Measurements from ENCODE around the gene DIAPH3. TPM values are rescaled to one million over a fixed set of nuclear protein-coding genes. Genes with fewer than 3 reads are reported as not detected.
A peak's percentile ranks its signal among the peaks of the same experiment; 100 is the strongest.
"Not testable (repeated sequence)": the region's sequence is repeated elsewhere in the genome, so short reads cannot be mapped to it uniquely, and the experiment has no call there.

Gene DIAPH3
- total RNA-seq, 6 experiments from 2014 or later: 18.4 to 38.5 (median 37.5) TPM

DNA sequence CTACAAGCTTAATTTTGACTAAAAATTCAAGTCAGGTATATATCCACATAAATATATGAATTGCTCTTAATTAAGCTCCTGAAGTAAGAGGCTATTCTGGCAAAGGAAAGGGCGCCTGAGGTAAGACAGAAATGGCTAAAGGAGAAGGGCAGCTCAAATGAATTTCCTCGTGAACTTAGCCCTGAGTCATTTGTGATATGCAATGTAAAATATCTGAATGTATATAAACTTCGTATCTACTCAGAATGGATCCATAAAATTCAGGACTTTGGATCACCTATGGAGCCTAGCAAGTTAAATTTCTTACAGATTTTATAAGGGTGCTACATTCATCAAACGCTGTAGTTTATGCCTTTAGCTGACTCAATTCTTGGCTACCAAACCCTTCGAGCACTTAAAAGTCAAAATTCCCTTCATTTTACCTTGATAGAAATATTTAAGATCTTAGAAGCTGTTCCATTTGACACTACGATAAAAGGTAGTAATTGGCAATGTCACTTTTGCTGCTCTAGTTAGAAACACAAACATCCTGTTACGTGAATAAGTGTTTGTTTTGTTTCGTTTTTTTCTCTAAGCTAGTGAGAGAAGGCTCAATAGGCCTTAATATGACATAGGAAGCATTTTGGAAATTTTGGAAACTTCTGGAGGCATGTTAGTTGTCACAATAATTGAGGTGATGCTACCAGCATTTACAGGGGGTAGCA is 69.2 kb downstream of the DIAPH3 start:
- Mint-ChIP-seq H3K27me3 (ENCODE audit: insufficient read depth) (no peaks in the 10 kb centered on the region), H3K27ac (no peak overlapping the region), H3K4me3 (no peak overlapping the region)

DNA sequence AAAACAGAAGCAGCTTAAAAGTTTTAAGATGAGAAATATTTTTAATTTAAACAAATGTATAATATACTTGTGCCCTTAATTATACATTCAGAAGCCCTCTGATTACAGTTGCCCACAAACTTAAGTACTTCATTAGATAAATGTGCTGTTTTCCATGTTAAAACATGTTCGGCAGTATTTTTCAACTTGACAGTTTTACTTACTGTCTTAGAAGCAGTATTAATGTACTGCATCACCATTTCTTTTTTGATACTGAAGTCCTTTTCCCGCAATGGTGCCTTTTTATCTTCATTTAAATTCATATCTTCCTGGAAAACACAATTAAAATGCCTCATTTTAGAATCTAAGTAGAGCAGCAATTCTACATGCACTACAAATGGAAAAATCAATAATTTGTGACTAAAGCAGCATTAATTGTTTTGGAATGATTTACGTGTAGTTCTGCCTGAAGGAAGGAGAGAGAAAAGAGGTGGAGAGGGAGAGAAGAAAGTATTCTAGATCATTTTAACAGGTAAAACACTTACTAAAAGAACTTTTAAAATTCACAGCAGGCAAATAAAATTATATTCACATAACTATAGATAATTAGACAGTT is 70.2 kb downstream of the DIAPH3 start:
- Mint-ChIP-seq H3K4me1 (ENCODE audit: low read depth) (peaks cover 27% of the 10 kb centered on the region), H3K9me3 (no peaks in the 10 kb centered on the region), H3K27me3 (ENCODE audit: insufficient read depth) (no peaks in the 10 kb centered on the region), H3K27ac (no peak overlapping the region), H3K4me3 (no peak overlapping the region), H3K36me3 (ENCODE audit: low read depth) (peaks cover 8% of the 10 kb centered on the region; the same call in 1 of the 2 replicates)
- no peak for DNase-seq
- TF ChIP-seq, protein P1, sequence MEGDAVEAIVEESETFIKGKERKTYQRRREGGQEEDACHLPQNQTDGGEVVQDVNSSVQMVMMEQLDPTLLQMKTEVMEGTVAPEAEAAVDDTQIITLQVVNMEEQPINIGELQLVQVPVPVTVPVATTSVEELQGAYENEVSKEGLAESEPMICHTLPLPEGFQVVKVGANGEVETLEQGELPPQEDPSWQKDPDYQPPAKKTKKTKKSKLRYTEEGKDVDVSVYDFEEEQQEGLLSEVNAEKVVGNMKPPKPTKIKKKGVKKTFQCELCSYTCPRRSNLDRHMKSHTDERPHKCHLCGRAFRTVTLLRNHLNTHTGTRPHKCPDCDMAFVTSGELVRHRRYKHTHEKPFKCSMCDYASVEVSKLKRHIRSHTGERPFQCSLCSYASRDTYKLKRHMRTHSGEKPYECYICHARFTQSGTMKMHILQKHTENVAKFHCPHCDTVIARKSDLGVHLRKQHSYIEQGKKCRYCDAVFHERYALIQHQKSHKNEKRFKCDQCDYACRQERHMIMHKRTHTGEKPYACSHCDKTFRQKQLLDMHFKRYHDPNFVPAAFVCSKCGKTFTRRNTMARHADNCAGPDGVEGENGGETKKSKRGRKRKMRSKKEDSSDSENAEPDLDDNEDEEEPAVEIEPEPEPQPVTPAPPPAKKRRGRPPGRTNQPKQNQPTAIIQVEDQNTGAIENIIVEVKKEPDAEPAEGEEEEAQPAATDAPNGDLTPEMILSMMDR (IDR thresholded peaks at IDR 0.05): no peak

More for the DNA sequence above, 69.2 kb downstream of the DIAPH3 start:
- no peaks in the 10 kb centered on the region for H3K9me3 Mint-ChIP-seq
- TF ChIP-seq, protein P1 (IDR thresholded peaks at IDR 0.05): no peak
- DNase-seq: no peak
- H3K4me1 Mint-ChIP-seq (ENCODE audit: low read depth): peaks cover 31% of the 10 kb centered on the region
- peaks cover 4% of the 10 kb centered on the region; the same call in 1 of the 2 replicates for H3K36me3 Mint-ChIP-seq (ENCODE audit: low read depth)

DNA sequence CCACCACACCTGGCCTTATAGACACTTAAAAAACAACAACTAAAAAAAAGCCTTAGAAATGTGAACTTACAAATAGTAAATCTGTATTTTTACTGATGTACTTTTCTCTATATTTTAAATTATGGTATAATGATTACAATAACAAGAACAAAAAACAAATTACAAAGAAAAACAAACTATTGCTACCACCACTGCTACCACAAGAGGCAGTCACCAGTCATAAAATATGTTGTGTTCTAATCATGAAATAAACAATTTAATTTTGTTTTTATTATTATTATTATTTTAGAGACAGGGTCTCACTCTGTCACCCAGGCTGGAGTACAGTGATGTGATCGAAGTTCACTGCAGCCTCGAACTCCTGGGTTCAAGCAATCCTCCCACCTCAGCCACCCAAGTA is 72.2 kb downstream of the DIAPH3 start:
- H3K27ac Mint-ChIP-seq: peak overlapping the region; percentile 36; the same call in 1 of the 2 replicates
- no peak for DNase-seq
- no peak overlapping the region for H3K4me3 Mint-ChIP-seq
- peaks cover 11% of the 10 kb centered on the region; the same call in 1 of the 2 replicates for H3K36me3 Mint-ChIP-seq (ENCODE audit: low read depth)
- H3K27me3 Mint-ChIP-seq (ENCODE audit: insufficient read depth): no peaks in the 10 kb centered on the region
- H3K4me1 Mint-ChIP-seq (ENCODE audit: low read depth): peaks cover 20% of the 10 kb centered on the region
- TF ChIP-seq, protein P1 (IDR thresholded peaks at IDR 0.05): peak; percentile 60
- H3K9me3 Mint-ChIP-seq: no peaks in the 10 kb centered on the region

DNA sequence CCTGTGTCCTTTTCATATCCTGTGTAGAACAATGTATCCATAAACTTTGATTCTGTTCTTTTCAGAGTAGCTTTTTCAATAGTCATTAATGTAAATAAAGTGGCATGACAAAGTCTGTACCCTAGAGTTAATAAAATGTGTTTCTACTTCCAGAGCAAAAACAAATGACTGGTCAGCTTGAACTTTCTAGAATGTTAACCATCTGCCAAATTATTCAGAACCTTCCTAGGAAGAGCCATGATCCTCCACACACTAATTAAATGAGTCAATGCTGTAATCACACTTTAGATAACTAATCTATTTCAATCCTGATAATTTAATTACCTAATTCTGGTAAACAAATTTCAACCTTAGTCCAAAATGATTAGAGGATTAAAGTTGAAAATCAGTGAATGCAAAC is 73.2 kb downstream of the DIAPH3 start:
- no peak overlapping the region for H3K4me3 Mint-ChIP-seq
- peak overlapping the region; percentile 33 for H3K27ac Mint-ChIP-seq
- H3K4me1 Mint-ChIP-seq (ENCODE audit: low read depth): peaks cover 20% of the 10 kb centered on the region

DNA sequence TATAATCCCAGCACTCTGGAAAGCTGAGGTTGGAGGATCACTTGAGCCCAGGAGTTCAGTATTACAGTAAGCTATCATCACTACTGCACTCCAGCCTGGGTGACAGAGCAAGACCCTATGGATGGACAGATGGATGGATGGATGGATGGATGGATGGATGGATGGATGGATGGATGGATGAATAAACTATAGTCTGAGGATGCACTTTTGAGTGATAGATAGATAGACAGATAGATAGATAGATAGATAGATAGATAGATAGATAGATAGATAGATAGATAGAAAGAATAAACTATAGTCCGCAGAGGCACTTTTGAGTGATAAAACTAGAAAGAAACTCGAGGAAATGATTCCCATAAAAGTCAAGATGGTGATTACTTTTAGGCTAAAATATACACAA is 79.9 kb downstream of the DIAPH3 start:
- peaks cover 35% of the 10 kb centered on the region for H3K36me3 Mint-ChIP-seq (ENCODE audit: low read depth)
- not testable (repeated sequence) for DNase-seq; H3K4me3 Mint-ChIP-seq; H3K27ac Mint-ChIP-seq; H3K27me3 Mint-ChIP-seq (ENCODE audit: insufficient read depth); H3K9me3 Mint-ChIP-seq
- H3K4me1 Mint-ChIP-seq (ENCODE audit: low read depth): peaks cover 26% of the 10 kb centered on the region

More for the DNA sequence above, 73.2 kb downstream of the DIAPH3 start:
- Mint-ChIP-seq H3K27me3 (ENCODE audit: insufficient read depth) (no peaks in the 10 kb centered on the region), H3K36me3 (ENCODE audit: low read depth) (peaks cover 11% of the 10 kb centered on the region; the same call in 1 of the 2 replicates), H3K9me3 (no peaks in the 10 kb centered on the region)
- TF ChIP-seq, protein P1 (IDR thresholded peaks at IDR 0.05): no peak
- peak; percentile 28 for DNase-seq

DNA sequence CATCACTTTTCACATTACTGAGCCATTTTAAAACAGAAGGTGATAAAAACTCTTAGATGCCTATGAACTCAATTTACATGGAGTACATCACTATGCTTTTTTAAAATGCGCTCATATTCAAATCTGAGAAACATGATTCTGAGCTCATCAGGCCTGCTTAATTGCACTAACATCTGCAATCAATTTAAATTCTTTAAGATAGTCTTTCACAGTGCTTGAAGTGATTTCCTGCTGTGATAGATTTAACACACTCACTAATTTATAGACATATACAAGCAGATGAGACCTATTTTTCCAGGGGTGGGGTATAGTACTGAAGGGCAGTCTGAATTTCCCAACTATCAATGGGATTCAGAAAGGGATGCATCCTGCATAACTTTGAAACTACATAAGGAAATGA is 82.9 kb downstream of the DIAPH3 start:
- Mint-ChIP-seq H3K27me3 (ENCODE audit: insufficient read depth) (no peaks in the 10 kb centered on the region), H3K9me3 (peaks cover 9% of the 10 kb centered on the region), H3K36me3 (ENCODE audit: low read depth) (peaks cover 33% of the 10 kb centered on the region), H3K27ac (peak overlapping the region; percentile 10; the same call in 1 of the 2 replicates), H3K4me3 (no peak overlapping the region), H3K4me1 (ENCODE audit: low read depth) (peaks cover 26% of the 10 kb centered on the region)
- TF ChIP-seq, protein P1 (IDR thresholded peaks at IDR 0.05): no peak
- DNase-seq: no peak

All from HFFc6 (cell line).